HCT116 (cell line): ENCODE results near the gene KCNIP3. TPM values are rescaled to one million over a fixed set of nuclear protein-coding genes. Genes with fewer than 3 reads are reported as not detected.
"Not testable (repeated sequence)": the region's sequence is repeated elsewhere in the genome, so short reads cannot be mapped to it uniquely, and the experiment has no call there.

Source experiments
- ATAC-seq: fragments of 200-7000 bp; cut with Tn5 transposase; 2 replicates; pipeline ENCODE4 v1.9.1; 2020; ENCODE audit warnings: mild to moderate bottlenecking, moderate library complexity
- BruUV-seq: library from RNA; stranded (reverse); fragments of 400-500 nt; replicated peaks from 2 replicates; lab custom pipeline; 2021; lab: Mats Ljungman, UMichigan
- CTCF ChIA-PET: fragments of 300-600 bp; sonication (Branson Sonifier 250); formaldehyde crosslinking; loops from one replicate; lab custom pipeline; 2021; ENCODE audit warnings: antibody characterized with exemption; lab: Charles Lee
- POLR2A ChIA-PET: fragments of 300-600, 350-600 bp; sonication (Branson Sonifier 250); formaldehyde crosslinking; loops from one replicate; lab custom pipeline; 2021; ENCODE audit warnings: antibody characterized with exemption; lab: Charles Lee
- RAD21 ChIA-PET, 2 experiments: fragments of 300-600 bp; sonication (Branson Sonifier 250); formaldehyde crosslinking; loops; one replicate each; lab custom pipeline; 2023; ENCODE audit warnings: low total read pairs in 2 of 2; ENCODE audit not compliant: uncharacterized antibody in 2 of 2, unreplicated experiment in 2 of 2, low non-redundant PET in 1 of 2; lab: Charles Lee
- DNase-seq: peaks from one replicate; pipeline ENCODE4 v3.0.0-alpha.2; 2010; ENCODE audit warnings: low read depth, low spot score
- H2AFZ ChIP-seq: fragments of 200-600 bp; shearing (Covaris generic), sonication (generic); 2 replicates; pipeline ENCODE4 v1.6.1; 2017; ENCODE audit warnings: low read depth, mixed run types, mixed read lengths, antibody characterized with exemption, low read length; ENCODE audit not compliant: poor library complexity, severe bottlenecking
- H3K27ac ChIP-seq: 2 replicates; pipeline ENCODE4 v1.5.1; 2012; ENCODE audit warnings: low read depth, low read length
- H3K27me3 ChIP-seq: fragments of 200-600 bp; sonication (generic); 2 replicates; pipeline ENCODE4 v1.6.1; 2016; ENCODE audit warnings: mixed run types, low read length, mixed read lengths; ENCODE audit not compliant: insufficient read depth
- H3K36me3 ChIP-seq, 2 experiments: fragments of 200-500 bp in 1 of 2; fragments of 200-600 bp in 1 of 2; sonication (Bioruptor generic) in 1 of 2; sonication (generic) in 1 of 2; 2 replicates each; pipeline versions ENCODE4 v1.5.1 to v1.6.1; 2014 to 2016; ENCODE audit warnings: low read length in 2 of 2, inconsistent platforms in 1 of 2, mixed read lengths in 1 of 2, mixed run types in 1 of 2; ENCODE audit not compliant: insufficient read depth in 2 of 2, control insufficient read depth in 1 of 2
- H3K4me1 ChIP-seq, 2 experiments: fragments of 200-600 bp in 1 of 2; sonication (generic) in 1 of 2; 2 replicates each; pipeline versions ENCODE4 v1.5.1 to v1.6.1; 2012 to 2017; ENCODE audit warnings: low read length in 2 of 2, inconsistent platforms in 1 of 2, mild to moderate bottlenecking in 1 of 2, mixed read lengths in 1 of 2, mixed run types in 1 of 2, moderate library complexity in 1 of 2; ENCODE audit not compliant: insufficient read depth in 2 of 2, control insufficient read depth in 1 of 2
- H3K4me2 ChIP-seq: fragments of 200-600 bp; sonication (generic); 2 replicates; pipeline ENCODE4 v1.6.1; 2017; ENCODE audit warnings: mixed run types, low read length, mixed read lengths
- H3K4me3 ChIP-seq, 2 experiments: fragments of 200-600 bp in 1 of 2; sonication (generic) in 1 of 2; replicated peaks in 1 of 2; 2 replicates each; pipeline ENCODE4 v1.5.1; 2011 to 2016; ENCODE audit warnings: low read length in 2 of 2, control low read depth in 1 of 2, low read depth in 1 of 2, mild to moderate bottlenecking in 1 of 2, mixed read lengths in 1 of 2, mixed run types in 1 of 2
- H3K79me2 ChIP-seq: fragments of 200-600 bp; sonication (generic); 2 replicates; pipeline ENCODE4 v1.6.1; 2017; ENCODE audit warnings: mild to moderate bottlenecking, mixed run types, low read length, moderate library complexity, mixed read lengths; ENCODE audit not compliant: insufficient read depth
- H3K9ac ChIP-seq: fragments of 200-600 bp; sonication (generic); 2 replicates; pipeline ENCODE4 v1.6.1; 2016; ENCODE audit warnings: low read length, mixed read lengths
- H3K9me2 ChIP-seq: fragments of 200-600 bp; sonication (generic), shearing (Covaris generic); 2 replicates; pipeline ENCODE4 v1.6.1; 2017; ENCODE audit warnings: mixed run types, mild to moderate bottlenecking, moderate library complexity; ENCODE audit not compliant: insufficient read depth
- H3K9me3 ChIP-seq, 2 experiments: fragments of 200-500 bp in 1 of 2; fragments of 200-600 bp in 1 of 2; sonication (Bioruptor generic) in 1 of 2; sonication (generic) in 1 of 2; 2 replicates each; pipeline ENCODE4 v1.6.1; 2014 to 2017; ENCODE audit warnings: low read length in 2 of 2, mixed read lengths in 2 of 2, inconsistent platforms in 1 of 2, low read depth in 1 of 2, mild to moderate bottlenecking in 1 of 2, mixed run types in 1 of 2, moderate library complexity in 1 of 2; ENCODE audit not compliant: control insufficient read depth in 1 of 2, insufficient read depth in 1 of 2
- H4K20me1 ChIP-seq: fragments of 200-600 bp; sonication (generic), shearing (Covaris generic); 2 replicates; pipeline ENCODE4 v1.6.1; 2017; ENCODE audit warnings: mixed run types, mild to moderate bottlenecking, moderate library complexity; ENCODE audit not compliant: insufficient read depth
- CTCF ChIP-seq, 3 experiments: fragments of 200-600 bp in 1 of 3; sonication (generic) in 1 of 3; IDR thresholded peaks in 2 of 3; conservative IDR thresholded peaks in 1 of 3; 2 replicates each; pipeline ENCODE4 v1.5.1; 2012 to 2017; ENCODE audit warnings: low read depth in 2 of 3, low read length in 2 of 3, antibody characterized with exemption in 1 of 3, borderline replicate concordance in 1 of 3, control low read depth in 1 of 3, mild to moderate bottlenecking in 1 of 3, mixed read lengths in 1 of 3, mixed run types in 1 of 3, moderate library complexity in 1 of 3; ENCODE audit not compliant: insufficient read depth in 1 of 3
- RAD21 ChIP-seq: IDR thresholded peaks from 2 replicates; pipeline ENCODE4 v1.6.1; 2012; ENCODE audit warnings: low read depth, mild to moderate bottlenecking
- intact Hi-C: fragments of 100-400 bp; cut with micrococcal nuclease; formaldehyde crosslinking; loops from 2 replicates; pipeline ENCODE4 v1.10.0; 2022
- total RNA-seq: library from RNA; stranded (reverse); gene quantifications from one replicate; pipeline ENCODE4 v1.2.1, GENCODE V29; 2021; ENCODE audit not compliant: unreplicated experiment

The KCNIP3 gene
- total RNA-seq, 1 experiment from 2014 or later = 3.1 TPM

DNA sequence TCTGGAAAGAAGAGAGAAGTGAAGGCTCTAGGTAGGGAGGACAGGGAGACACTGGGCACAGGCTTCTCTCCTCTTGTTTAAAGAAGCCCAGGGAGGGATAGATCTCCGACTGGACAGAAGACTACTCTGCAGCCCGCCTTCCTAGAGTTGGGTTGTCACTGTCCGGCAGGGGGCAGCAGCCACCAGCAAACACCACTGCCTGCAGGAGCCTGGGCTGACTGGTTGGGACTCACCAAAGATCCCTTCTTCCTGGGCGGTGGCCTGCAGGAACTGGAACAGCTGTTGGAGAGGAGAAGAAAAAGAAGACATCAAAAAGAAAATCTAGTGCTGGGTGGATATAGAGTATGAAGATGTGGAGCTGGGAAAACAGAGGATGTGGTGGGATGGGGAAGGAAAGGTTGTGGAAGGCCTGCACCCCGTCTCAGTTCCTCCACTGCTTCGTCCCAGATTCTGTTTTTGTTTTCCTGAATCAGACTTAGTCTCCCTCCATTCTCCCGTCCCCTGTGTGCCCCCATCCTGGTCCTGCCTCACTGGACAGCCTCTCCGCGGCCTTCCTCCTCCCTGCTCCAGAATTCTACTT, 117.0 kb downstream of the KCNIP3 start:
- H3K9me2 ChIP-seq, RAD21 ChIA-PET, CTCF ChIA-PET, H3K4me1 ChIP-seq, POLR2A ChIA-PET, H4K20me1 ChIP-seq, H3K27me3 ChIP-seq, BruUV-seq, H3K4me2 ChIP-seq, H3K9me3 ChIP-seq, H3K79me2 ChIP-seq, H3K9ac ChIP-seq, H2AFZ ChIP-seq, H3K36me3 ChIP-seq: not testable (repeated sequence)
- peak; percentile 26 for DNase-seq
- intact Hi-C loops = loop anchor here (1.0 kb wide), 1 partner anchor 315 kb away; no protein-coding TSS in a partner anchor
- TF ChIP-seq CTCF (IDR thresholded peaks at IDR 0.05 in 2 of 3, conservative IDR thresholded peaks at IDR 0.05 in 1 of 3; ENCODE audit: borderline replicate concordance in 1 of 3, insufficient read depth in 1 of 3, low read depth in 2 of 3, low read length in 2 of 3) (peak; percentile 74 to 82 (median 77)), RAD21 (peak; percentile 87)
- TF ChIP-seq, all 23 proteins: peak for 2; not testable (repeated sequence) for 21
- H3K27ac ChIP-seq, H3K4me3 ChIP-seq: not testable (repeated sequence)
- ATAC-seq = peak; percentile 95

GRCh38 chr2:95415138-95415537, 118.0 kb downstream of the KCNIP3 start:
- BruUV-seq, ATAC-seq, H3K36me3 ChIP-seq, CTCF ChIA-PET, intact Hi-C loops, H3K4me3 ChIP-seq, H3K27me3 ChIP-seq, H3K79me2 ChIP-seq, H3K27ac ChIP-seq, H3K4me2 ChIP-seq, H3K4me1 ChIP-seq, H4K20me1 ChIP-seq, POLR2A ChIA-PET, DNase-seq, H3K9ac ChIP-seq, H2AFZ ChIP-seq, RAD21 ChIA-PET, H3K9me3 ChIP-seq, H3K9me2 ChIP-seq: not testable (repeated sequence)

GRCh38 chr2:95415561-95415960, 118.4 kb downstream of the KCNIP3 start:
- H3K9ac ChIP-seq, POLR2A ChIA-PET, H3K79me2 ChIP-seq, H3K4me2 ChIP-seq, H3K27ac ChIP-seq, DNase-seq, H3K9me3 ChIP-seq, H3K9me2 ChIP-seq, H2AFZ ChIP-seq, H3K36me3 ChIP-seq, H3K4me3 ChIP-seq, H3K4me1 ChIP-seq, ATAC-seq, RAD21 ChIA-PET, intact Hi-C loops, BruUV-seq, H4K20me1 ChIP-seq, H3K27me3 ChIP-seq: not testable (repeated sequence)
- CTCF ChIA-PET = interaction anchor here (1.7 kb wide), 1 partner anchor 313 kb away, joined by 3 read pairs; no protein-coding TSS in a partner anchor

- ATAC-seq, DNase-seq, H3K27ac ChIP-seq, H3K79me2 ChIP-seq, H3K4me1 ChIP-seq, intact Hi-C loops, H3K4me2 ChIP-seq, H3K36me3 ChIP-seq, H3K9me3 ChIP-seq, CTCF ChIA-PET, BruUV-seq, H4K20me1 ChIP-seq, H3K9ac ChIP-seq, POLR2A ChIA-PET, RAD21 ChIA-PET, H3K4me3 ChIP-seq, H2AFZ ChIP-seq, H3K9me2 ChIP-seq, H3K27me3 ChIP-seq: not testable (repeated sequence)
These were observed 130.2 kb downstream of the KCNIP3 start for GRCh38 chr2:95427196-95427867.
